Gastrocnemius medialis (tissue), 4 donors: ENCODE data around the gene MRPL51. TPM values are rescaled to one million over a fixed set of nuclear protein-coding genes. Genes with fewer than 3 reads are reported as not detected.
"Not testable (repeated sequence)": the region's sequence is repeated elsewhere in the genome, so short reads cannot be mapped to it uniquely, and the experiment has no call there.

ENCODE experiments used
- ATAC-seq, 2 donors: fragments of 150-250 bp; one replicate each; pipeline ENCODE4 v1.9.1; 2016
- DNase-seq, 2 donors: peaks; one replicate each; pipeline ENCODE4 v3.0.0-alpha.2; 2019
- H3K27ac ChIP-seq, 4 donors: fragments of 200-600 bp; sonication (generic); 1 replicate in 1 of 4; 2 replicates in 3 of 4; pipeline ENCODE4 v1.5.1; 2016 to 2018; ENCODE audit warnings: mild to moderate bottlenecking in 2 of 4, moderate library complexity in 1 of 4
- H3K27me3 ChIP-seq, 3 donors: fragments of 200-600 bp; sonication (generic) in 2 of 3; 1 replicate in 1 of 3; 2 replicates in 2 of 3; pipeline versions ENCODE4 v1.5.1 to v1.6.0; 2016 to 2019; ENCODE audit warnings: mild to moderate bottlenecking in 1 of 3, moderate library complexity in 1 of 3
- H3K36me3 ChIP-seq, 2 donors: fragments of 200-600 bp; sonication (generic) in 1 of 2; one replicate each; pipeline ENCODE4 v1.5.1; 2017 to 2018
- H3K4me1 ChIP-seq, 2 donors: fragments of 200-600 bp; sonication (generic) in 1 of 2; one replicate each; pipeline ENCODE4 v1.5.1; 2016 to 2017; ENCODE audit warnings: mild to moderate bottlenecking in 2 of 2
- H3K4me3 ChIP-seq, 4 donors: fragments of 200-600 bp; sonication (generic) in 3 of 4; 1 replicate in 1 of 4; 2 replicates in 3 of 4; pipeline ENCODE4 v1.5.1; 2016 to 2019; ENCODE audit warnings: mild to moderate bottlenecking in 2 of 4
- H3K9me3 ChIP-seq, 3 donors: fragments of 200-600 bp; sonication (generic) in 2 of 3; 1 replicate in 1 of 3; 2 replicates in 2 of 3; pipeline ENCODE4 v1.5.1; 2016 to 2019
- CTCF ChIP-seq, 5 experiments: fragments of 450-650 bp in 3 of 5; fragments of 200-600 bp in 2 of 5; sonication (generic) in 2 of 5; IDR thresholded peaks in 4 of 5; conservative IDR thresholded peaks in 1 of 5; 1 replicate in 4 of 5; 2 replicates in 1 of 5; pipeline ENCODE4 v1.5.1; 2016 to 2019; ENCODE audit warnings: antibody characterized with exemption in 5 of 5, mild to moderate bottlenecking in 3 of 5, moderate library complexity in 3 of 5
- POLR2A ChIP-seq, 2 donors: fragments of 450-650 bp; IDR thresholded peaks; one replicate each; pipeline ENCODE4 v1.6.1; 2017; ENCODE audit warnings: antibody characterized with exemption in 2 of 2, mild to moderate bottlenecking in 2 of 2, moderate library complexity in 2 of 2
- in situ Hi-C, 4 donors: fragments of 200-750 bp; cut with MboI; loops; one replicate each; pipeline versions ENCODE4 v1.15.0 to v1.8.0; 2017; ENCODE audit warnings: low sequenced_read_pairs in 4 of 4
- intact Hi-C: fragments of 100-400 bp; cut with DNase I; formaldehyde crosslinking; loops from one replicate; pipeline ENCODE4 v1.15.1; 2023; ENCODE audit warnings: low total_unique reads
- total RNA-seq, 4 donors: library from RNA; depleted of rRNA; stranded (reverse); fragments of >200 nt; gene quantifications; one replicate each; pipeline versions ENCODE4 v1.1.0 to v1.2.3, GENCODE V29; 2016

Gene MRPL51
- total RNA-seq, 4 donors from 2014 or later: 76.6 to 147 (median 124) TPM

DNA sequence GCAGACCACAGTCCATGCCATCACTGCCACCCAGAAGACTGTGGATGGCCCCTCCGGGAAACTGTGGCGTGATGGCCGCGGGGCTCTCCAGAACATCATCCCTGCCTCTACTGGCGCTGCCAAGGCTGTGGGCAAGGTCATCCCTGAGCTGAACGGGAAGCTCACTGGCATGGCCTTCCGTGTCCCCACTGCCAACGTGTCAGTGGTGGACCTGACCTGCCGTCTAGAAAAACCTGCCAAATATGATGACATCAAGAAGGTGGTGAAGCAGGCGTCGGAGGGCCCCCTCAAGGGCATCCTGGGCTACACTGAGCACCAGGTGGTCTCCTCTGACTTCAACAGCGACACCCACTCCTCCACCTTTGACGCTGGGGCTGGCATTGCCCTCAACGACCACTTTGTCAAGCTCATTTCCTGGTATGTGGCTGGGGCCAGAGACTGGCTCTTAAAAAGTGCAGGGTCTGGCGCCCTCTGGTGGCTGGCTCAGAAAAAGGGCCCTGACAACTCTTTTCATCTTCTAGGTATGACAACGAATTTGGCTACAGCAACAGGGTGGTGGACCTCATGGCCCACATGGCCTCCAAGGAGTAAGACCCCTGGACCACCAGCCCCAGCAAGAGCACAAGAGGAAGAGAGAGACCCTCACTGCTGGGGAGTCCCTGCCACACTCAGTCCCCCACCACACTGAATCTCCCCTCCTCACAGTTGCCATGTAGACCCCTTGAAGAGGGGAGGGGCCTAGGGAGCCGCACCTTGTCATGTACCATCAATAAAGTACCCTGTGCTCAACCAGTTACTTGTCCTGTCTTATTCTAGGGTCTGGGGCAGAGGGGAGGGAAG lies 44.7 kb upstream of the MRPL51 start:
- peaks cover 42 to 59% of the 10 kb centered on the region in 2 donors for H3K4me1 ChIP-seq
- H3K36me3 ChIP-seq: peaks cover 0 to 27% of the 10 kb centered on the region in 2 donors
- not testable (repeated sequence) for H3K9me3 ChIP-seq, ATAC-seq, H3K4me3 ChIP-seq, H3K27me3 ChIP-seq
- peak; percentile 85 to 95 (median 91) for TF ChIP-seq CTCF (IDR thresholded peaks at IDR 0.05 in 4 of 5, conservative IDR thresholded peaks at IDR 0.05 in 1 of 5)
- peak; percentile 55 to 84 for DNase-seq
- intact Hi-C loops: loop anchor here (1.0 to 5.0 kb wide), 2 partner anchors 114 to 200 kb away; no protein-coding TSS in a partner anchor
- in situ Hi-C loops: loop anchor here in 1 of 4 donors (25.0 kb wide), 1 partner anchor 125 kb away; no protein-coding TSS in a partner anchor
- peak overlapping the region; percentile 91 to 97 (median 96) for H3K27ac ChIP-seq

- Histone ChIP-seq H3K9me3 (no peaks in the 10 kb centered on the region), H3K27ac (peak overlapping the region; percentile 91 to 97 (median 96)), H3K4me1 (peaks cover 50 to 67% of the 10 kb centered on the region in 2 donors), H3K4me3 (no peak overlapping the region), H3K27me3 (no peaks in the 10 kb centered on the region), H3K36me3 (peaks cover 0 to 27% of the 10 kb centered on the region in 2 donors)
- no peak for ATAC-seq
- no peak for TF ChIP-seq CTCF (IDR thresholded peaks at IDR 0.05 in 4 of 5, conservative IDR thresholded peaks at IDR 0.05 in 1 of 5)
- TF ChIP-seq POLR2A (IDR thresholded peaks at IDR 0.05): no peak
- no peak for DNase-seq
- in situ Hi-C loops: loop anchor here in 1 of 4 donors (25.0 kb wide), 1 partner anchor 125 kb away; no protein-coding TSS in a partner anchor
- intact Hi-C loops: loop anchor here (5.0 kb wide), 1 partner anchor 200 kb away; no protein-coding TSS in a partner anchor
Measured at GRCh38 chr12:6536894-6537579, 44.0 kb upstream of the MRPL51 start.

DNA sequence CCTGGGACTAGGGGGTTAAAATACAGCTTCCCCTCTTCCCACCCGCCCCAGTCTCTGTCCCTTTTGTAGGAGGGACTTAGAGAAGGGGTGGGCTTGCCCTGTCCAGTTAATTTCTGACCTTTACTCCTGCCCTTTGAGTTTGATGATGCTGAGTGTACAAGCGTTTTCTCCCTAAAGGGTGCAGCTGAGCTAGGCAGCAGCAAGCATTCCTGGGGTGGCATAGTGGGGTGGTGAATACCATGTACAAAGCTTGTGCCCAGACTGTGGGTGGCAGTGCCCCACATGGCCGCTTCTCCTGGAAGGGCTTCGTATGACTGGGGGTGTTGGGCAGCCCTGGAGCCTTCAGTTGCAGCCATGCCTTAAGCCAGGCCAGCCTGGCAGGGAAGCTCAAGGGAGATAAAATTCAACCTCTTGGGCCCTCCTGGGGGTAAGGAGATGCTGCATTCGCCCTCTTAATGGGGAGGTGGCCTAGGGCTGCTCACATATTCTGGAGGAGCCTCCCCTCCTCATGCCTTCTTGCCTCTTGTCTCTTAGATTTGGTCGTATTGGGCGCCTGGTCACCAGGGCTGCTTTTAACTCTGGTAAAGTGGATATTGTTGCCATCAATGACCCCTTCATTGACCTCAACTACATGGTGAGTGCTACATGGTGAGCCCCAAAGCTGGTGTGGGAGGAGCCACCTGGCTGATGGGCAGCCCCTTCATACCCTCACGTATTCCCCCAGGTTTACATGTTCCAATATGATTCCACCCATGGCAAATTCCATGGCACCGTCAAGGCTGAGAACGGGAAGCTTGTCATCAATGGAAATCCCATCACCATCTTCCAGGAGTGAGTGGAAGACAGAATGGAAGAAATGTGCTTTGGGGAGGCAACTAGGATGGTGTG lies 43.1 kb upstream of the MRPL51 start:
- in situ Hi-C loops: loop anchor here in 1 of 4 donors (25.0 kb wide), 1 partner anchor 124 kb away; no protein-coding TSS in a partner anchor
- no peak for ATAC-seq
- Histone ChIP-seq H3K4me3 (peak overlapping the region; percentile 75 to 87 (median 76)), H3K9me3 (no peaks in the 10 kb centered on the region), H3K27me3 (no peaks in the 10 kb centered on the region), H3K4me1 (peaks cover 47 to 63% of the 10 kb centered on the region in 2 donors), H3K36me3 (peaks cover 0 to 29% of the 10 kb centered on the region in 2 donors), H3K27ac (peak overlapping the region; percentile 91 to 97 (median 96))
- intact Hi-C loops: loop anchor here (1.0 to 5.0 kb wide), 4 partner anchors 15 to 199 kb away; partner anchors contain the start of genes CHD4 and IFFO1
- no peak for DNase-seq
- TF ChIP-seq CTCF (IDR thresholded peaks at IDR 0.05 in 4 of 5, conservative IDR thresholded peaks at IDR 0.05 in 1 of 5) (no peak), POLR2A (IDR thresholded peaks at IDR 0.05) (no peak)

- TF ChIP-seq CTCF (IDR thresholded peaks at IDR 0.05 in 4 of 5, conservative IDR thresholded peaks at IDR 0.05 in 1 of 5) (no peak), POLR2A (IDR thresholded peaks at IDR 0.05) (no peak)
- no peaks in the 10 kb centered on the region for H3K9me3 ChIP-seq
- H3K36me3 ChIP-seq: peaks cover 0 to 35% of the 10 kb centered on the region in 2 donors
- ATAC-seq (peak in 1 of 2 donors; percentile 7), DNase-seq (peak in 1 of 2 donors; percentile 74)
- H3K27ac ChIP-seq: peak overlapping the region; percentile 91 to 97 (median 96)
- peaks cover 41 to 57% of the 10 kb centered on the region in 2 donors for H3K4me1 ChIP-seq
- H3K27me3 ChIP-seq: no peaks in the 10 kb centered on the region
- in situ Hi-C loops: loop anchor here in 1 of 4 donors (25.0 kb wide), 1 partner anchor 123 kb away; no protein-coding TSS in a partner anchor
- peak overlapping the region; percentile 75 to 87 (median 76) for H3K4me3 ChIP-seq
- intact Hi-C loops: loop anchor here (1.0 to 5.0 kb wide), 4 partner anchors 16 to 198 kb away; partner anchors contain the start of genes CHD4 and IFFO1
Measured at GRCh38 chr12:6535697-6535946, 42.6 kb upstream of the MRPL51 start.
